Astrocyte (in vitro differentiated cells and primary cell): ENCODE measurements around the gene YJU2. TPM values are rescaled to one million over a fixed set of nuclear protein-coding genes. Genes with fewer than 3 reads are reported as not detected.

Experiments
- DNase-seq: peaks from one replicate; pipeline ENCODE4 v3.0.0-alpha.2; 2010; ENCODE audit warnings: low read depth
- FAIRE-seq: peaks from 2 replicates; lab custom pipeline; 2011; peaks lifted over from hg19 to GRCh38; lab: Jason Lieb, UNC
- H2AFZ ChIP-seq: 2 replicates; pipeline ENCODE4 v1.6.0; 2012; ENCODE audit warnings: low read depth, low read length, inconsistent platforms
- H3K27ac ChIP-seq: 2 replicates; pipeline ENCODE4 v1.5.1; 2011; ENCODE audit warnings: low read depth, low read length, inconsistent platforms
- H3K27me3 ChIP-seq: 2 replicates; pipeline ENCODE4 v1.6.0; 2011; ENCODE audit warnings: low read length, inconsistent platforms; ENCODE audit not compliant: insufficient read depth
- H3K36me3 ChIP-seq: 2 replicates; pipeline ENCODE4 v1.5.1; 2011; ENCODE audit warnings: low read length, inconsistent platforms; ENCODE audit not compliant: insufficient read depth
- H3K4me1 ChIP-seq: 2 replicates; pipeline ENCODE4 v1.5.1; 2011; ENCODE audit warnings: low read length, inconsistent platforms; ENCODE audit not compliant: insufficient read depth
- H3K4me2 ChIP-seq: 2 replicates; pipeline ENCODE4 v1.6.0; 2012; ENCODE audit warnings: low read length, inconsistent platforms
- H3K4me3 ChIP-seq: 2 replicates; pipeline ENCODE4 v1.5.1; 2011; ENCODE audit warnings: low read depth, mild to moderate bottlenecking, low read length, inconsistent platforms; ENCODE audit not compliant: insufficient read depth
- H3K79me2 ChIP-seq: 2 replicates; pipeline ENCODE4 v1.6.0; 2012; ENCODE audit warnings: mild to moderate bottlenecking, low read length, inconsistent platforms; ENCODE audit not compliant: insufficient read depth
- H3K9ac ChIP-seq: 2 replicates; pipeline ENCODE4 v1.6.0; 2012; ENCODE audit warnings: mild to moderate bottlenecking, low read length, inconsistent platforms
- H3K9me3 ChIP-seq: 2 replicates; pipeline ENCODE4 v1.5.1; 2012; ENCODE audit warnings: low read depth, mild to moderate bottlenecking, low read length, inconsistent platforms; ENCODE audit not compliant: insufficient read depth
- H4K20me1 ChIP-seq: 2 replicates; pipeline ENCODE4 v1.6.0; 2012; ENCODE audit warnings: low read length, inconsistent platforms; ENCODE audit not compliant: insufficient read depth
- H3K27ac Mint-ChIP-seq: one replicate; pipeline ENCODE4 v1.8.0; 2021; ENCODE audit warnings: mild to moderate bottlenecking, mixed read lengths; ENCODE audit not compliant: unreplicated experiment
- H3K27me3 Mint-ChIP-seq: one replicate; pipeline ENCODE4 v1.8.0; 2021; ENCODE audit warnings: low read depth, mixed read lengths; ENCODE audit not compliant: unreplicated experiment
- H3K36me3 Mint-ChIP-seq: one replicate; pipeline ENCODE4 v1.8.0; 2021; ENCODE audit warnings: low read depth, mixed read lengths; ENCODE audit not compliant: unreplicated experiment
- H3K4me1 Mint-ChIP-seq: one replicate; pipeline ENCODE4 v1.8.0; 2021; ENCODE audit warnings: low read depth, mixed read lengths; ENCODE audit not compliant: unreplicated experiment
- H3K4me3 Mint-ChIP-seq: one replicate; pipeline ENCODE4 v1.8.0; 2021; ENCODE audit warnings: mild to moderate bottlenecking, moderate library complexity, mixed read lengths; ENCODE audit not compliant: unreplicated experiment
- H3K9me3 Mint-ChIP-seq: one replicate; pipeline ENCODE4 v1.8.0; 2021; ENCODE audit warnings: mild to moderate bottlenecking, mixed read lengths; ENCODE audit not compliant: unreplicated experiment
- EZH2 ChIP-seq: IDR thresholded peaks from 2 replicates; pipeline ENCODE4 v1.6.1; 2012; ENCODE audit warnings: mild to moderate bottlenecking, low read length, inconsistent platforms; ENCODE audit not compliant: insufficient read depth
- total RNA-seq: library from RNA; stranded (reverse); gene quantifications from 2 replicates; pipeline ENCODE4 v1.2.1, GENCODE V29; 2021
- TF ChIP-seq, protein P1 (sequence below): IDR thresholded peaks from 2 replicates; pipeline ENCODE4 v1.5.1; 2011; ENCODE audit warnings: low read depth, mild to moderate bottlenecking, inconsistent platforms, low read length, moderate library complexity; ENCODE audit not compliant: insufficient read depth

The YJU2 gene
- total RNA-seq, 1 donor from 2014 or later, result 14.0 TPM

DNA sequence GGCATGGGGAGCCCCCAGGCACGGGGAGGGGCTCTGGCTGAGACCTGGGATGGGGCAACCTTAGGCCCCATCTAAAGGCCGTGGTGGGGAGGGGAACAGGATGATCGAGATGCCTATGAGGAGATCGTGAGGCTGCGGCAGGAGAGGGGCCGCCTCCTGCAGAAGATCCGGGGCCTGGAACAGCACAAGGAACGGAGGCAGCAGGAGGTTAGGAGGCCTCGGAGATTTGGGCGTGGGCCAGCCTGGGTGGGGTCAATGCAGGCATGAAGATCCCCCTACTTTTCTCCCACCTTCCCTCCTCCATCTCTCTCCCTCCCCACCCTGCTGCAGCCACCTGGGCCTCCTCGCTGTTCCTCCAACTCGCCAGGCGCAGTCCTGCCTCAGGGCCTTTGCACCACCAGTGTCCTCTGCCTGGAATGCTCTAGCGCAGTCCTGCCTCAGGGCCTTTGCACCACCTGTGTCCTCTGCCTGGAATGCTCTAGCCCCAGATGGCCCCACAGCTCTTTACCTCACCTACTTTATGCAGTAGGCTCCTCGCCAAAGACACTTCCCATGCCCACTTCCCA is 36.6 kb upstream of the YJU2 start:
- Histone ChIP-seq H3K27ac (no peak overlapping the region), H4K20me1 (no peaks in the 10 kb centered on the region), H3K4me1 (no peaks in the 10 kb centered on the region), H3K9me3 (no peaks in the 10 kb centered on the region), H3K79me2 (no peaks in the 10 kb centered on the region), H3K4me2 (no peak overlapping the region), H3K9ac (no peak overlapping the region), H2AFZ (no peak overlapping the region), H3K4me3 (no peak overlapping the region), H3K27me3 (peaks cover 3% of the 10 kb centered on the region), H3K36me3 (no peaks in the 10 kb centered on the region)
- TF ChIP-seq, protein P1, sequence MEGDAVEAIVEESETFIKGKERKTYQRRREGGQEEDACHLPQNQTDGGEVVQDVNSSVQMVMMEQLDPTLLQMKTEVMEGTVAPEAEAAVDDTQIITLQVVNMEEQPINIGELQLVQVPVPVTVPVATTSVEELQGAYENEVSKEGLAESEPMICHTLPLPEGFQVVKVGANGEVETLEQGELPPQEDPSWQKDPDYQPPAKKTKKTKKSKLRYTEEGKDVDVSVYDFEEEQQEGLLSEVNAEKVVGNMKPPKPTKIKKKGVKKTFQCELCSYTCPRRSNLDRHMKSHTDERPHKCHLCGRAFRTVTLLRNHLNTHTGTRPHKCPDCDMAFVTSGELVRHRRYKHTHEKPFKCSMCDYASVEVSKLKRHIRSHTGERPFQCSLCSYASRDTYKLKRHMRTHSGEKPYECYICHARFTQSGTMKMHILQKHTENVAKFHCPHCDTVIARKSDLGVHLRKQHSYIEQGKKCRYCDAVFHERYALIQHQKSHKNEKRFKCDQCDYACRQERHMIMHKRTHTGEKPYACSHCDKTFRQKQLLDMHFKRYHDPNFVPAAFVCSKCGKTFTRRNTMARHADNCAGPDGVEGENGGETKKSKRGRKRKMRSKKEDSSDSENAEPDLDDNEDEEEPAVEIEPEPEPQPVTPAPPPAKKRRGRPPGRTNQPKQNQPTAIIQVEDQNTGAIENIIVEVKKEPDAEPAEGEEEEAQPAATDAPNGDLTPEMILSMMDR, result no peak
- TF ChIP-seq EZH2, result no peak
- H3K36me3 Mint-ChIP-seq, result no peaks in the 10 kb centered on the region
- H3K27me3 Mint-ChIP-seq, result no peaks in the 10 kb centered on the region
- peaks cover 6% of the 10 kb centered on the region for H3K4me1 Mint-ChIP-seq
- no peak overlapping the region for H3K4me3 Mint-ChIP-seq
- DNase-seq (no peak), FAIRE-seq (no peak)
- H3K27ac Mint-ChIP-seq, result no peak overlapping the region
- H3K9me3 Mint-ChIP-seq, result peaks cover 1% of the 10 kb centered on the region

DNA sequence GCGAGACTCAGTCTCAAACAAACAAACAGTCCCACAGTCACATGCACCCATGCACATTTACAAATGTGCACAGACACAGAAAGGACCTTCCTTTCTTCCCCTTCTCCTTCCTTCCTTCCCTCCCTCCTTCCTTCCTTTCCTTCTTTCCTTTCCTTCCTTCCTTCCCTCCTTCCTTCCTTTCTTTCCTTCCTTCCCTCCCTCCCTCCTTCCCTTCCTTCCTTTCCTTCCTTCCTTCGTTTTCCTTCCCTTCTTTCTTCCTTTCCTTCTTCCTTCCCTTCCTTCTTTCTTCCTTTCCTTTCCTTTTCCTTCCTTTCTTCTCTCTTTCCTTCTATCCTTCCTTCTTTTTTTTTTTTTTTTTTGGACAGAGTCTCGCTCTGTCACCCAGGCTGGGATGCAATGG is 33.8 kb upstream of the YJU2 start:
- Histone ChIP-seq H3K9me3 (no peaks in the 10 kb centered on the region), H3K36me3 (no peaks in the 10 kb centered on the region), H3K4me3 (no peak overlapping the region), H3K27ac (no peak overlapping the region), H3K79me2 (no peaks in the 10 kb centered on the region), H3K4me1 (no peaks in the 10 kb centered on the region), H3K9ac (no peak overlapping the region), H2AFZ (no peak overlapping the region), H3K27me3 (peaks cover 3% of the 10 kb centered on the region), H3K4me2 (no peak overlapping the region), H4K20me1 (no peaks in the 10 kb centered on the region)
- H3K4me1 Mint-ChIP-seq, result peaks cover 6% of the 10 kb centered on the region
- DNase-seq, result no peak
- H3K4me3 Mint-ChIP-seq, result no peak overlapping the region
- peaks cover 1% of the 10 kb centered on the region for H3K9me3 Mint-ChIP-seq
- H3K27ac Mint-ChIP-seq, result no peak overlapping the region
- no peaks in the 10 kb centered on the region for H3K27me3 Mint-ChIP-seq
- TF ChIP-seq, protein P1, result no peak
- no peak for TF ChIP-seq EZH2
- H3K36me3 Mint-ChIP-seq, result peaks cover 2% of the 10 kb centered on the region
- no peak for FAIRE-seq

DNA sequence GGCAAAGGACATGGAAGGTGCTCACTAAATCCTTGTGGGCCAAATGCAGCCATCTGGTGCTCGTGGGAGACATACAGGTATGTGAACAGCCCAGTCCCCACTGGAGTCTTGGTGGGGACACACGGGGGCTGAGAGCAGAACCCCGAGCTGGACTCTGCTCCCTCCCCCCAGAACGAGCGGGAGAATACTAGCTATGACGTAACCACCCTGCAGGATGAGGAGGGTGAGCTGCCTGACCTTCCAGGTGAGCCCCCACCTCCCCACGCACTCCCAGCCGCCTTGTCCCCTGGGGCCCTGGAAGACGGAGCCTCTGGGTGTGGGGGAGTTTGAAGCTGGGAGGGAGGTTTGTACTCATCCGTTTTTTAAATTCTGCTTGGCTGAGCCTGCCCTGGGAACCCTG is 31.1 kb upstream of the YJU2 start:
- no peak overlapping the region for H3K4me3 Mint-ChIP-seq
- peaks cover 1% of the 10 kb centered on the region for H3K9me3 Mint-ChIP-seq
- no peak overlapping the region for H3K27ac Mint-ChIP-seq
- Histone ChIP-seq H3K9ac (no peak overlapping the region), H3K79me2 (no peaks in the 10 kb centered on the region), H3K27ac (no peak overlapping the region), H3K36me3 (no peaks in the 10 kb centered on the region), H4K20me1 (no peaks in the 10 kb centered on the region), H3K4me2 (no peak overlapping the region), H2AFZ (no peak overlapping the region), H3K4me3 (no peak overlapping the region), H3K9me3 (no peaks in the 10 kb centered on the region), H3K4me1 (no peaks in the 10 kb centered on the region), H3K27me3 (peaks cover 3% of the 10 kb centered on the region)
- no peak for TF ChIP-seq EZH2
- TF ChIP-seq, protein P1, result no peak
- H3K27me3 Mint-ChIP-seq, result no peaks in the 10 kb centered on the region
- peaks cover 6% of the 10 kb centered on the region for H3K4me1 Mint-ChIP-seq
- DNase-seq (no peak), FAIRE-seq (no peak)
- peaks cover 2% of the 10 kb centered on the region for H3K36me3 Mint-ChIP-seq
